MCF 10A (cell line): Measurements from ENCODE around the gene ZNF444. TPM values are rescaled to one million over a fixed set of nuclear protein-coding genes. Genes with fewer than 3 reads are reported as not detected.
"Not testable (repeated sequence)": the region's sequence is repeated elsewhere in the genome, so short reads cannot be mapped to it uniquely, and the experiment has no call there.

ENCODE experiments used
- BruUV-seq: library from RNA; stranded (reverse); fragments of 400-500 nt; replicated peaks from 2 replicates; lab custom pipeline; 2021; lab: Mats Ljungman, UMichigan
- CTCF ChIA-PET: fragments of 300-600 bp; sonication (Branson Sonifier 250); formaldehyde crosslinking; extraction: SDS; loops from one replicate; lab custom pipeline; 2021; ENCODE audit warnings: antibody characterized with exemption, inconsistent platforms; lab: Yijun Ruan, JAX
- POLR2A ChIA-PET: fragments of 300-600, 350-650 bp; sonication (Branson Sonifier 250); formaldehyde crosslinking; extraction: SDS; loops from one replicate; lab custom pipeline; 2020; ENCODE audit warnings: antibody characterized with exemption, inconsistent platforms; lab: Yijun Ruan, JAX
- DNase-seq: peaks from one replicate; pipeline ENCODE4 v3.0.0-alpha.2; 2018; ENCODE audit not compliant: unreplicated experiment
- H3K27ac Mint-ChIP-seq: one replicate; pipeline ENCODE4 v1.8.0; 2022; ENCODE audit warnings: mild to moderate bottlenecking, low read depth, mixed read lengths; ENCODE audit not compliant: unreplicated experiment
- H3K27me3 Mint-ChIP-seq: one replicate; pipeline ENCODE4 v1.8.0; 2022; ENCODE audit warnings: mixed read lengths; ENCODE audit not compliant: insufficient read depth, unreplicated experiment
- H3K36me3 Mint-ChIP-seq: one replicate; pipeline ENCODE4 v1.8.0; 2022; ENCODE audit warnings: mild to moderate bottlenecking, moderate library complexity, mixed read lengths; ENCODE audit not compliant: insufficient read depth, unreplicated experiment
- H3K4me1 Mint-ChIP-seq: one replicate; pipeline ENCODE4 v1.8.0; 2022; ENCODE audit warnings: mixed read lengths; ENCODE audit not compliant: insufficient read depth, unreplicated experiment
- H3K4me3 Mint-ChIP-seq: one replicate; pipeline ENCODE4 v1.8.0; 2022; ENCODE audit warnings: mild to moderate bottlenecking, moderate library complexity, mixed read lengths; ENCODE audit not compliant: unreplicated experiment
- H3K9me3 Mint-ChIP-seq: one replicate; pipeline ENCODE4 v1.8.0; 2022; ENCODE audit warnings: mixed read lengths; ENCODE audit not compliant: unreplicated experiment
- CTCF ChIP-seq: fragments of 200-600 bp; IDR thresholded peaks from one replicate; pipeline ENCODE4 v1.8.0; 2022; ENCODE audit warnings: antibody characterized with exemption, mild to moderate bottlenecking; ENCODE audit not compliant: unreplicated experiment
- intact Hi-C: fragments of 100-400 bp; cut with micrococcal nuclease; formaldehyde crosslinking; loops from 2 replicates; pipeline ENCODE4 v1.14.1; 2022
- total RNA-seq: library from RNA; stranded (reverse); gene quantifications from 2 replicates; pipeline ENCODE4 v1.2.3, GENCODE V29; 2022

Gene ZNF444
- total RNA-seq, 1 experiment from 2014 or later: 26.6 TPM

DNA sequence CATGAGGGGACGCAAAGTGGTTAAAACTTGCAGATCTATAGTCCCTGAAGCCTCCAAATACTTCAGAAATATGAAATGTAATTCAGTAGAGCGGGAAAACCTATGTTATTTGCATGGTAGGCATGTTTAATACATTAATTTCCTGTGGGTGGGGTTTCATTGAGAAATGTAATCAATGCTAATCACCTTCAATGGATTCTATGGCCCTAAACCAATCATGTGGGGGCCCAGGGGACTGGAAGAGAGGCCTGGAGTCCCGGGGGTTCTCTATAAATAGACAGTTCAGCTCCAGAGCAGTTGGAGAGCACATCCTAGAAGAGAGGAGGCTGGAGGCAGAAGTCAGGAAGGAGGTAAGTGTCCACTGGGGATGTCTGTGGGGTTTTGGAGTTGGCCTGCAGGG, 60.9 kb downstream of the ZNF444 start, which contains the start of gene ZSCAN5C:
Gene ZSCAN5C (plus strand): TSS at position 301 of the 400 bp plus-strand sequence. CDS start 3,641 bp downstream, outside the sequence.
- intact Hi-C loops: no loop called here
- DNase-seq: no peak
- POLR2A ChIA-PET: no interaction called here
- Mint-ChIP-seq H3K4me1 (no peaks in the 10 kb centered on the region), H3K9me3 (peaks cover 22% of the 10 kb centered on the region), H3K4me3 (no peak within 1 kb of the TSS), H3K36me3 (no peaks in the 10 kb centered on the region), H3K27me3 (no peaks in the 10 kb centered on the region), H3K27ac (no peak within 1 kb of the TSS)
- CTCF ChIA-PET: no interaction called here
- no peak for TF ChIP-seq CTCF
- BruUV-seq: no TSS peak

- H3K36me3 Mint-ChIP-seq, H3K4me3 Mint-ChIP-seq, H3K27ac Mint-ChIP-seq, H3K4me1 Mint-ChIP-seq, BruUV-seq, intact Hi-C loops, POLR2A ChIA-PET, DNase-seq, H3K27me3 Mint-ChIP-seq: not testable (repeated sequence)
- H3K9me3 Mint-ChIP-seq: peaks cover 14% of the 10 kb centered on the region
- CTCF ChIA-PET: interaction anchor here (1.3 kb wide), 1 partner anchor 141 kb away, joined by 5 read pairs; no protein-coding TSS in a partner anchor
Observed at GRCh38 chr19:56207581-56207980, 66.5 kb downstream of the ZNF444 start.

DNA sequence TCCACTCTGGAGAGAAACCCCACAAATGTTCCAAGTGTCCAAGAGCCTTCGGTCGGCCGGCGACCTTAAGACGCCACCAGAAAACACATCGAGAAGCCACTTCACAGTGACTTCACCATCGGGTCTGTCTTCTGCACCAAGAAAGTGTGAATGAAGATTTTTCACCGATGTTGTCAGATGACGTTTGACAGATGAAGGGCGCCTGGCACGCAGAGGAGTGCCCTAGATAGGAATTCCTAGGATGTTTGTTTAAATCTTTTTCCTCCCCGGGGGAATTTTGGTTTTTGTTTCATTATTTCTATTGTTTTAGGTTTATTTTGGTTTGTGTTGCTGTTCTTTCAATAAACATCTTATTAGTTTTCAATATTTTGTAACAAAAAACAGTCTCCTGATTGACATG, 68.0 kb downstream of the ZNF444 start:
- ChIA-PET POLR2A (no interaction called here), CTCF (no interaction called here)
- Mint-ChIP-seq H3K9me3 (peaks cover 14% of the 10 kb centered on the region), H3K36me3 (no peaks in the 10 kb centered on the region), H3K4me1 (no peaks in the 10 kb centered on the region), H3K27ac (no peak overlapping the region), H3K4me3 (no peak overlapping the region), H3K27me3 (no peaks in the 10 kb centered on the region)
- intact Hi-C loops: no loop called here
- TF ChIP-seq CTCF: no peak
- DNase-seq: no peak
- no TSS peak for BruUV-seq

DNA sequence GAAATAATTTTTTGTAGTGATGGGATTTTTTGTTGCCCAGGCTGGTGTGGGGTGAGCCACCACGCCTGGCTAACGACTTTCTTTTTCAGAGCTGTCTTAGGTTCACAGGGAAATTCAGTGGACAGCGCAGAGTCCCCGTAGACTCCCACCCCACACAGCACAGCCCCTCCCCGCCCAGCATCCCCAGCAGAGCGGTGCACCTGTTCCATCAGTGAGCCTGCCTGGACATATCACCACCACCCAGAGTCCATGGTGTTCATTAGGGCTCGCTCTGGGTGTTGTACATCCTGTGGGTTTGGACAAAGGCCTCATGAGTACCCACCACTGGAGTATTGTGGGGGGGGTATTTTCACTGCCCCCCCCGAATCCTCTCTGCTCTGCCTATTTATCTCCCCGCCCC, 68.9 kb downstream of the ZNF444 start:
- DNase-seq, H3K4me1 Mint-ChIP-seq, H3K36me3 Mint-ChIP-seq, H3K27me3 Mint-ChIP-seq, POLR2A ChIA-PET, H3K27ac Mint-ChIP-seq, CTCF ChIA-PET, intact Hi-C loops, BruUV-seq, H3K4me3 Mint-ChIP-seq: not testable (repeated sequence)
- peaks cover 14% of the 10 kb centered on the region for H3K9me3 Mint-ChIP-seq

Other genes starting within 250 kb of the ZNF444 start
- not detected in 2 replicates for gene NLRP13, start 209.0 kb upstream of the ZNF444 start, total RNA-seq
- not detected in 2 replicates for gene NLRP8, start 193.5 kb upstream of the ZNF444 start, total RNA-seq
- gene NLRP5, start 154.5 kb upstream of the ZNF444 start, total RNA-seq: not detected in 2 replicates
- 58.2 and 68.6 TPM in 2 replicates for gene ZNF787, start 20.0 kb upstream of the ZNF444 start, total RNA-seq
- gene GALP, start 34.7 kb downstream of the ZNF444 start, total RNA-seq: not detected in 2 replicates
- not detected in 2 replicates for gene ZSCAN5B, start 56.5 kb downstream of the ZNF444 start, total RNA-seq
- not detected in 2 replicates for gene ZSCAN5C, start 61.0 kb downstream of the ZNF444 start, total RNA-seq
- gene EDDM13, start 131.5 kb downstream of the ZNF444 start, total RNA-seq: not detected in 2 replicates
- 6.2 and 8.1 TPM in 2 replicates for gene ZSCAN5A, start 173.6 kb downstream of the ZNF444 start, total RNA-seq